Activated B cell treated with CpG ODN at 0.5 μM for 24 hours (primary cell): ENCODE data around the gene OR1M1. TPM values are rescaled to one million over a fixed set of nuclear protein-coding genes. Genes with fewer than 3 reads are reported as not detected.
"Not testable (repeated sequence)": the region's sequence is repeated elsewhere in the genome, so short reads cannot be mapped to it uniquely, and the experiment has no call there.

Experiments
- ATAC-seq: fragments of 200-7000 bp; cut with Tn5 transposase; one replicate; pipeline ENCODE4 v1.10.0; 2021; ENCODE audit warnings: low read depth, mild to moderate bottlenecking, moderate library complexity
- CTCF ChIA-PET: fragments of 350-600 bp; sonication (Branson Sonifier 250); formaldehyde crosslinking; loops from one replicate; lab custom pipeline; 2021; ENCODE audit warnings: antibody characterized with exemption; lab: Charles Lee
- POLR2A ChIA-PET: fragments of 350-600 bp; sonication (Branson Sonifier 250); formaldehyde crosslinking; loops from one replicate; lab custom pipeline; 2021; ENCODE audit warnings: antibody characterized with exemption; lab: Charles Lee
- DNase-seq: peaks from one replicate; pipeline ENCODE4 v3.0.0; 2022
- H3K27ac Mint-ChIP-seq: one replicate; pipeline ENCODE4 v1.8.0; 2020; ENCODE audit warnings: mixed read lengths
- H3K27me3 Mint-ChIP-seq: one replicate; pipeline ENCODE4 v1.8.0; 2021; ENCODE audit warnings: mixed read lengths
- H3K36me3 Mint-ChIP-seq: one replicate; pipeline ENCODE4 v1.8.0; 2021; ENCODE audit warnings: low read depth, mixed read lengths
- H3K4me1 Mint-ChIP-seq: one replicate; pipeline ENCODE4 v1.8.0; 2021; ENCODE audit warnings: mixed read lengths
- H3K4me3 Mint-ChIP-seq: one replicate; pipeline ENCODE4 v1.8.0; 2020; ENCODE audit warnings: mild to moderate bottlenecking, mixed read lengths
- H3K9me3 Mint-ChIP-seq: one replicate; pipeline ENCODE4 v1.8.0; 2020; ENCODE audit warnings: mixed read lengths
- intact Hi-C: fragments of 100-400 bp; cut with micrococcal nuclease; formaldehyde crosslinking; loops from one replicate; pipeline ENCODE4 v1.15.1; 2024
- total RNA-seq: library from RNA; stranded (reverse); gene quantifications from 2 replicates; pipeline ENCODE4 v1.2.3, GENCODE V29; 2022
- TF ChIP-seq, protein P1 (sequence below): fragments of 200-600 bp; IDR thresholded peaks from one replicate; pipeline ENCODE4 v1.8.0; 2022; ENCODE audit warnings: antibody characterized with exemption, mild to moderate bottlenecking

The OR1M1 gene
- total RNA-seq, 1 donor from 2014 or later = not detected

GRCh38 chr19:9061879-9062278 is 25.0 kb upstream of the OR1M1 start:
- intact Hi-C loops = no loop called here
- CTCF ChIA-PET = no interaction called here
- TF ChIP-seq, protein P1, sequence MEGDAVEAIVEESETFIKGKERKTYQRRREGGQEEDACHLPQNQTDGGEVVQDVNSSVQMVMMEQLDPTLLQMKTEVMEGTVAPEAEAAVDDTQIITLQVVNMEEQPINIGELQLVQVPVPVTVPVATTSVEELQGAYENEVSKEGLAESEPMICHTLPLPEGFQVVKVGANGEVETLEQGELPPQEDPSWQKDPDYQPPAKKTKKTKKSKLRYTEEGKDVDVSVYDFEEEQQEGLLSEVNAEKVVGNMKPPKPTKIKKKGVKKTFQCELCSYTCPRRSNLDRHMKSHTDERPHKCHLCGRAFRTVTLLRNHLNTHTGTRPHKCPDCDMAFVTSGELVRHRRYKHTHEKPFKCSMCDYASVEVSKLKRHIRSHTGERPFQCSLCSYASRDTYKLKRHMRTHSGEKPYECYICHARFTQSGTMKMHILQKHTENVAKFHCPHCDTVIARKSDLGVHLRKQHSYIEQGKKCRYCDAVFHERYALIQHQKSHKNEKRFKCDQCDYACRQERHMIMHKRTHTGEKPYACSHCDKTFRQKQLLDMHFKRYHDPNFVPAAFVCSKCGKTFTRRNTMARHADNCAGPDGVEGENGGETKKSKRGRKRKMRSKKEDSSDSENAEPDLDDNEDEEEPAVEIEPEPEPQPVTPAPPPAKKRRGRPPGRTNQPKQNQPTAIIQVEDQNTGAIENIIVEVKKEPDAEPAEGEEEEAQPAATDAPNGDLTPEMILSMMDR = no peak
- POLR2A ChIA-PET = no interaction called here
- ATAC-seq = no peak
- no peaks in the 10 kb centered on the region for H3K4me1 Mint-ChIP-seq
- H3K9me3 Mint-ChIP-seq = peaks cover 4% of the 10 kb centered on the region
- H3K36me3 Mint-ChIP-seq = no peaks in the 10 kb centered on the region
- H3K27ac Mint-ChIP-seq = no peak overlapping the region
- H3K4me3 Mint-ChIP-seq = no peak overlapping the region
- H3K27me3 Mint-ChIP-seq = no peaks in the 10 kb centered on the region
- DNase-seq = no peak

DNA sequence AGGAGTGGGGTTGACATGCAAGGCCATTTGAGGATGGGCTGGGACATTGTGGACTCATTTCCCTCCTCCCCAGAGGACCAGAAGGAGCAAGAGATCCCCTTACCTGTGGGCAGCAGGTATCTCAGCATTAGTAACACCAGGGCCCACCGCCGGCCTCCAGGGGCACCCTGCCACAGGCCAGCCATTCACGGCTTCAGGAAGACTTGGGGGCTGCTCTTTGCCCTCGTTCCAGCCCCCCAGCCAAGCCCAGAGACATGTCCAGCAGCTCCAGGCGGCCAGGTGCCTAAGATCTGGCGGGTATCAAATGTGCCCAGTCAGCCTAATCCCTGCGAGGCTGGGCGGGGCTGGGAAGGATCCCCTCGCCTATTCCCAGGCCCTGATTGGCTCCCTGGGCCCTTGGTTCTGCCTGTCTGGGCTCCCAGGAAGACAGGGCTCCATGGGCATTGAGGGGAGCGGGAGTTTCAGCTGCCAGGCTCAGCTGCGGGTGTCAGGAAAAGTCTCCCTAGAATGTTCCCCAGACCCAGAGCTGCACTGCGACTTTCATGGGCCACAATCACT is 21.3 kb upstream of the OR1M1 start:
- DNase-seq = no peak
- CTCF ChIA-PET = no interaction called here
- intact Hi-C loops = no loop called here
- Mint-ChIP-seq H3K9me3 (no peaks in the 10 kb centered on the region), H3K4me3 (no peak overlapping the region), H3K4me1 (no peaks in the 10 kb centered on the region), H3K27ac (no peak overlapping the region), H3K27me3 (no peaks in the 10 kb centered on the region), H3K36me3 (no peaks in the 10 kb centered on the region)
- ATAC-seq = no peak
- POLR2A ChIA-PET = no interaction called here
- TF ChIP-seq, protein P1 = no peak

DNA sequence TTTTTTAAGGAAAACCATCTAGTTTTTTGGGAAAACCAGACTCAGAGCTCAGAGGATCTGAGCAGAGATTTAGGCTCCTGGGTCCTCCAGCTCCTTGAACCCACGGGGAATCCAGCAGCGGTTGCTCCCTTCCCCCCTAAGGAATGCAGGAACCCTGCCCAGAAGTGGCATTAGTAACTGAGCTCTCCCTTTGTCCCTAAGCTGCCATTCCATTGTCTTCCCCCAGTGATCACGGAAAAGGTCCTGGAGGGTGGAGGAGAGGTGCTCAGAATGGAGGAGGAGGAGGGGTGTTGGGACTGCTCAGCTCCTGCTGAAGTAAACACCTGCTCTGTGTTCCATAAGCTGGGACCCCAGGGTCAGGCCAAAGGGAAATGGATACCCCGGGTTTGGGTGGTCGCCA is 16.8 kb upstream of the OR1M1 start:
- TF ChIP-seq, protein P1 = no peak
- no peaks in the 10 kb centered on the region for H3K27me3 Mint-ChIP-seq
- intact Hi-C loops = no loop called here
- CTCF ChIA-PET = no interaction called here
- H3K4me1 Mint-ChIP-seq = no peaks in the 10 kb centered on the region
- no peaks in the 10 kb centered on the region for H3K9me3 Mint-ChIP-seq
- no peak for ATAC-seq
- no peak overlapping the region for H3K27ac Mint-ChIP-seq
- no peaks in the 10 kb centered on the region for H3K36me3 Mint-ChIP-seq
- H3K4me3 Mint-ChIP-seq = no peak overlapping the region
- POLR2A ChIA-PET = interaction anchor here (0.6 kb wide), 1 partner anchor 49 kb away, joined by 6 read pairs; no protein-coding TSS in a partner anchor
- no peak for DNase-seq

DNA sequence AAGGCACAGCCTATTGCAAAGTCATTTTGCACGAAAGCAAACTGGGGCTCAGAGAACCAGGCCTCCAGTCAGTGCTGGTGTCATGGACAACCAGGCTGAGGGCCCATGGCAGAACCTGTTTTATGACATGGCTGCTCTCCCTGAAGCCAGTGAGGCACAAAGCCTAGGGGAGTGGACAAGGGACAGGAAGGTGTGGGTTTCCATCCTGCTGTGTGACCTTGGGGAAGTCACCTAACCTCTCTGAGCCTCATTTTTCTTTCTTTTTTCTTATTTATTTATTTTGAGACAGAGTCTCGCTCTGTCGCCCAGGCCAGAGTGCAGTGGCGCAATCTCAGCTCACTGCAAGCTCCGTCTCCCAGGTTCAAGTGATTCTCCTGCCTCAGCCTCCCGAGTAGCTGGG is 15.1 kb upstream of the OR1M1 start:
- H3K36me3 Mint-ChIP-seq, H3K4me3 Mint-ChIP-seq, ATAC-seq, H3K27ac Mint-ChIP-seq, H3K4me1 Mint-ChIP-seq, intact Hi-C loops, H3K9me3 Mint-ChIP-seq, H3K27me3 Mint-ChIP-seq, DNase-seq, CTCF ChIA-PET, POLR2A ChIA-PET: not testable (repeated sequence)

DNA sequence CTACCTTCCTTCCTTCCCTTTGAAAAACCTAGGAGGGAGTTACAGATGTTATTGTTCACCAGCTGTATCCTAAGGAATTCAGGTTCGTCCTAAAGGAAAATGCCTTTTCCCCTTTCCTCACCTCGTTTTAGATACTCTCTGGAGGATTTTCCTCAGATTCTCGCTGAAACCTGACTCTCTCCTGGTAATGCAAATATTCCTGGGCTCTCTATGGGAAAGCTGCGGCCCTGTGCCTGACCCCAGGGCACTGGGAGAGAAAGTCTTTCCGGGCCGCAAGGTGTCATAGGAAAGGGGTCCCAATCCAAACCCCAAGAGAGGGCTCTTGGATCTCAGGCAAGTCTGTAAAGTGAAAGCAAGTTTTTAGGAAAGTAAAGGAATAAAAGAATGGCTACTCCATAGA is 13.1 kb upstream of the OR1M1 start:
- H3K27ac Mint-ChIP-seq = no peak overlapping the region
- no peaks in the 10 kb centered on the region for H3K4me1 Mint-ChIP-seq
- POLR2A ChIA-PET = no interaction called here
- CTCF ChIA-PET = no interaction called here
- intact Hi-C loops = no loop called here
- ATAC-seq (no peak), DNase-seq (no peak)
- H3K4me3 Mint-ChIP-seq = no peak overlapping the region
- H3K27me3 Mint-ChIP-seq = no peaks in the 10 kb centered on the region
- H3K9me3 Mint-ChIP-seq = no peaks in the 10 kb centered on the region
- TF ChIP-seq, protein P1 = no peak
- H3K36me3 Mint-ChIP-seq = no peaks in the 10 kb centered on the region
